ENCODE measurements around the gene RIN1.

GRCh38 chr11:66283461-66284105 is 52.7 kb downstream of the RIN1 start:
- no peak for TF ChIP-seq CTCF (IDR thresholded peaks at IDR 0.05)
- no peak for TF ChIP-seq POLR2A (IDR thresholded peaks at IDR 0.05)
